ENCODE results near the gene FHL5.

GRCh38 chr6:96645106-96645505, 82.2 kb downstream of the FHL5 start:
- no peak for TF ChIP-seq NFE2L2 (conservative IDR thresholded peaks at IDR 0.05; ENCODE audit: low read length)
- TF ChIP-seq, protein P1, sequence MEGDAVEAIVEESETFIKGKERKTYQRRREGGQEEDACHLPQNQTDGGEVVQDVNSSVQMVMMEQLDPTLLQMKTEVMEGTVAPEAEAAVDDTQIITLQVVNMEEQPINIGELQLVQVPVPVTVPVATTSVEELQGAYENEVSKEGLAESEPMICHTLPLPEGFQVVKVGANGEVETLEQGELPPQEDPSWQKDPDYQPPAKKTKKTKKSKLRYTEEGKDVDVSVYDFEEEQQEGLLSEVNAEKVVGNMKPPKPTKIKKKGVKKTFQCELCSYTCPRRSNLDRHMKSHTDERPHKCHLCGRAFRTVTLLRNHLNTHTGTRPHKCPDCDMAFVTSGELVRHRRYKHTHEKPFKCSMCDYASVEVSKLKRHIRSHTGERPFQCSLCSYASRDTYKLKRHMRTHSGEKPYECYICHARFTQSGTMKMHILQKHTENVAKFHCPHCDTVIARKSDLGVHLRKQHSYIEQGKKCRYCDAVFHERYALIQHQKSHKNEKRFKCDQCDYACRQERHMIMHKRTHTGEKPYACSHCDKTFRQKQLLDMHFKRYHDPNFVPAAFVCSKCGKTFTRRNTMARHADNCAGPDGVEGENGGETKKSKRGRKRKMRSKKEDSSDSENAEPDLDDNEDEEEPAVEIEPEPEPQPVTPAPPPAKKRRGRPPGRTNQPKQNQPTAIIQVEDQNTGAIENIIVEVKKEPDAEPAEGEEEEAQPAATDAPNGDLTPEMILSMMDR (IDR thresholded peaks at IDR 0.05), result no peak
- no peak for TF ChIP-seq ZFP36 (IDR thresholded peaks at IDR 0.05; ENCODE audit: borderline replicate concordance, partially characterized antibody)

Data from A549 (cell line).